Fibroblast of gingiva (primary cell): ENCODE results near the gene LILRB1.
"Not testable (repeated sequence)": the region's sequence is repeated elsewhere in the genome, so short reads cannot be mapped to it uniquely, and the experiment has no call there.

Experiments
- DNase-seq: peaks from one replicate; pipeline ENCODE4 v3.0.0-alpha.2; 2011; ENCODE audit warnings: low read depth

LILRB1 gene

DNA sequence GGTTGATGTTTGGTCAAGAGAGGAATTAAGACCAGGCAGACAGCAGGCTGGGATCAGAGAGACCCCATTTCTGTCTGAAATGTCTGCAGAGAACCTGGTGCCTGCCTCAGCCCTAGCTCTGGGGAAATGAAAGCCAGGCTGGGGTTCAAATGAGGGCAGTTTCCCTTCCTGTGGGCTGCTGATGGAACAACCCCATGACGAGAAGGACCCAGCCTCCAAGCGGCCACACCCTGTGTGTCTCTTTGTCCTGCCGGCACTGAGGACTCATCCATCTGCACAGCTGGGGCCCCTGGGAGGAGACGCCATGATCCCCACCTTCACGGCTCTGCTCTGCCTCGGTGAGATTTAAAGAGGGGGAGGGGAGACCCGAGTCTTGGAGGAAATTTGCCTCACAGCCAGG lies 32.4 kb downstream of the LILRB1 start, which contains the start of gene LILRB4:
TSS of gene LILRB4 (plus strand) at position 256 of the 400 bp plus-strand sequence. CDS start at position 305, 49 bp downstream.
- no peak for DNase-seq

DNA sequence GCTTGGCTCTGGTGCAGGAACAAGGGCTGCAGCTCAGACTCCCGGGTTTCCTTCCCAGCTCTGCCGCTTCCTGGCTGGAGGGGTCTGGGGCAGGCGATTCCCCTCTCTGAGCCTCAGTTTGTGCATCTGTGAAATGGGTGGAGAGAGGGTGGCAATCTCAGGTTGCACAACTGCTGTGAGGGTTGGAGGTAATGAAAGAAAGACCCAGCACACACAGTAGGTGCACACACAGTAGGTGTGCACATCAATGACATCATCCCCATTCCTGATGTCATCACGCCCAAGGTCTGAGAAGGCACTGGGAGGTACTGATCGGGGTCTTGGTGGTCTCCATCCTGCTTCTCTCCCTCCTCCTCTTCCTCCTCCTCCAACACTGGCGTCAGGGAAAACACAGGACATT lies 35.2 kb downstream of the LILRB1 start:
- no peak for DNase-seq

DNA sequence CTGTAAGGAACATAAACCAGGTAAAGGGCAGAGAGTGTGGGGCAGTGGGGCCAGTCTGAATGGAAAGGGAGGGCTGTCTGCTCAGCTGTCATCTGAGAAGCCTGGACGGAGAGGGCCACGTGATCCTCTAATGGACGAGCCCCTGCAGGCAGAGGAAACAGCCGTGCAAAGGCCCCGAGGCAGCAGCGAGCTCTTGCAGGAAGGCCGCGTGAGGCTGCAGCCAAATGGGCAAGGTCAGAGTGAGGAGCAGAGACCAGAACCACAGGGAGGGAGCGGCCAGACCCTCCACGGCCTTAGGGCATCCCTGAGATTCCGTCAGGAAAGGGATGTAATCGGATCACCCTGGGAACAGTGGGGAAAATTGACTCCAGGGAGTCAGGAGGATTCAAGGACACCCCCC lies 36.9 kb downstream of the LILRB1 start:
- DNase-seq, result no peak

DNA sequence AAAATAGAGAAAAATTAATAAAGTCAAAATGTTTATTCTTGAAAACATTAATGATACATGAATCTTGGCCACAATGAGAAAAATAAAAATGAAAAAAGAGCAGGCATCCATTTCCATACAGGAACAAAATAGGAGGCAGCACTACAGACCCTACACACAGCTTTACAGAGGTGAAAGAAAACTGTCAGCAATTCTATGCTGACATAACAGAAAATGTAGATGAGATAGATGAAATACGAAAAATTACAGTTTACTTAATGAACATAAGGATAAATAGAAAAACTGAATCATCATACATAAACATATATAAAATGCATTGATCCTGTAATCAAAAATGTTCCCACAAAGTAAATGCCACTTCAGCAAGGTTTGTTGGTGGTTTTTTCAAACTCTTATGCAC lies 38.1 kb downstream of the LILRB1 start:
- DNase-seq, result no peak

DNA sequence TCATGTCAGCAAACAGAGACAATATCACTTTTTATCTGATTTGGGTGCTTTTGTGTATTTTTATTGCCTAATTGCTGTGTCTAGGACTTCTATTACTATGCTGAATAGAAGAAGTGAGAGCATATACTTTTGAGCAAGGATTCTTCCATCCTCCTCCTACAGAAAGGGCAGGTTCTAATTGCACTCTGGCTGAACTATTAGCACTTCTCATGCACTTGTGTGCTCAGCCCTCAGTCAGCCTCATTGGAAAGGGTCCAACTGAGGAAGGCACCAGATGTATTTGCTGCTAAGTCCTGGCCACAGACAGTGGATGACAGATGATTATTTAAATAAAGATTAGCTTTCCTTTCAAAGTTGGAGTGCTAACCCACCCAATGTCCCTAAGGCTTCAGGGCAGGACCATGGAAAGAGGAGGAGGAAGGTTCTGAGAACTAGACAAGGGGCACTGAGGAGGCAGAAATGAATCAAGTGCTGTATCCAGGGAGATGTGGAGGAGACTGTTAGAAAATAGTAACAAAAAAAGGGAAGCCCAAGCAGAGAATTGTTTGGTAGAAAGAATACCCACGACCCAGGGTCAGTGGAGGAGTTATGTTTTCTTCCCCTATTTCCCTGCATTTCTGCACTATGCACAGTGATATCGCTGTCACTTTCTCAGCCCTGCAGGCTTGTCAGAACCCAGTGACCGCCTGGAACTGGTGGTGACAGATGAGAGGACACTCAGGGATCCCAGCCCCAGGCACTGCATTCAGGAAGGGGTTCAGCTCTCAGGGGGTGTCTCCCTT lies 40.5 kb downstream of the LILRB1 start:
- no peak for DNase-seq

DNA sequence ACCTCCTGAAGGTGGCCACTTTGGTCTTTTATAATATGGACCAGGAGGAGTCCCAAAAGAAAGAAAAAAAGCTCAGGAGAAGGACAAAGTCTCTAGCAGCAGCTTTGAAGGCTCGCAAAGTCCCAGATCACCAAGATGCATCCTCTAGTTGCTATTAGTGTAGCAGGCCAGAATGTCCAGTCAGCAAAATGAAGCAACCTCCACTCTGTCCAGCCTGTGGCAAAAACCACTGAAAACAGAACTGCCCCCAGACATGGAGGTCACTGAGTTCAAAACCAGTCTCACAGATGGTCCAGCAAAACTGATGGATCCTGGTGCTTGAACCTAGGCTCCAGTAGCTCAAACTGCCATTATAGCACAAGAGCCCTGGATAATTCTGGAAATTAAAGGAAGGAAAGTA lies 42.9 kb downstream of the LILRB1 start:
- DNase-seq, result no peak

DNA sequence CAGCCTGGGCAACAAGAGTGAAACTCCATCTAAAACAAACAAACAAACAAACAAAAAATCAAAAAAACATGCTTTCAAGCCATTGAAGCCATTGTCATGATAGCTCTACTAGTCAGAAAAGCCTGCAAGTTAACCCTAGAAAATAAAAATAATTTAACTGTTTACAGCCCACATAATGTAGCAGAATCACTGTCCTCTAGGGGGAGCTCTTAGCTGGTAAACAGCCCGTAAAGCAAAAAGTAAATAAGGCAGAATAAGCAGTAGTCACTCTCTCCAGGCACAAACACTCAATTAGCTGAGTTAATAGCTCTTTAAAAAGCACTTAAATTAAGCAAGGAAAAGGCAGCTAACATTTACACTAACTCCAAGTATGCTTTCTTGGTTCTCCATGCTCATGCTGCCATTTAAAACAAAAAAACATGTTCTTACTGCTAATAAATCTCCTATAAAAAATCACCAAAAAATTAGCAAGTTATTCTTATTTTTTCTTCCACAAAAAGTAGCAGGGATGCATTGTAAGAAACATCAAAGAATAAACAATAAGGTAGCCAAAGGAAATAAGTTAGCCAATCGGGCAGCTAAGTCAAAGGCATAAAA lies 43.8 kb downstream of the LILRB1 start:
- no peak for DNase-seq

DNA sequence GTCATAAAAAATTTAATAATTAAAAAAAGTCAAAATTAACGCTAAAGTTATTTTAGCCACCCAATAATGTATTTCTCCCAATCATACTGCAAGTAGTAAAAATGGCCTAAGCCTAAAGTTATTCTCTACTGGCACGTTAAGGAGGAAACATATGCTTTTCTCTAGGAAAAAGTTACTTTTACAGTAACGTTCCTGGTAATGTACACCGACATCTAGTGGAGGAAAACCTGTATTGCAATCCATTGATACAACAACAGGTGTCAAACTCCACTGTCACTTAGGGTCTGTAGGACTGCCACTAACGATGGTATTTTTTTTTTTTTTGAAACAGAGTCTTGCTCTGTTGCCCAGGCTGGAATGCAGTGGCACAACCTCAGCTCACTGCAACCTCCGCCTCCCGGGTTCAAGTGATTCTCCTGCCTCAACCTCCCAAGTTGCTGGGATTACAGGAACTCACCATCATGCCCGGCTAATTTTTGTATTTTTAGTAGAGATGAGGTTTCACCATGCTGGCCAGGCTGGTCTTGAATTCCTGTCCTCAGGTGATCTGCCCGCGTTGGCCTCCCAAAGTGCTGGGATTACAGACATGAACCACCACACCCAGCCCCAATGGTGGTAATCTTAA lies 46.0 kb downstream of the LILRB1 start:
- not testable (repeated sequence) for DNase-seq

DNA sequence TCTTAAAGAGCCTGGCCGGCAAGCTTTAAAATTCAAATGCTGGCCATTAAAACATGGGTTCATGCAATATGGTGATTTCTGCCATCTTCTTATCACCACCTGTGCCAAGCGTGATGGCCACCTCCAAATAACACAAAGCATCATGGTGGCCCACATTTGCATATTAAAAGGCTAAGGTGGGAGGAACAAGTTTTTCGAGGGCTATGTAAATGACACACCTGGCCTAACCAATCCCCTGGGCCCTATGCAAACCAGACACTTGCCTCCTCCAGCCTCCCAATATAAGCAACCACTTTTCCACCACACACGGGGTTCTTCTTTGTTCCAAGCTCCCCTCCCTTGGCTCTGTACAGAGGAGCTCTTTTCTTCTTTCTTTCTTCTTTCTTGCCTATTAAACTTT lies 46.9 kb downstream of the LILRB1 start:
- DNase-seq, result no peak

DNA sequence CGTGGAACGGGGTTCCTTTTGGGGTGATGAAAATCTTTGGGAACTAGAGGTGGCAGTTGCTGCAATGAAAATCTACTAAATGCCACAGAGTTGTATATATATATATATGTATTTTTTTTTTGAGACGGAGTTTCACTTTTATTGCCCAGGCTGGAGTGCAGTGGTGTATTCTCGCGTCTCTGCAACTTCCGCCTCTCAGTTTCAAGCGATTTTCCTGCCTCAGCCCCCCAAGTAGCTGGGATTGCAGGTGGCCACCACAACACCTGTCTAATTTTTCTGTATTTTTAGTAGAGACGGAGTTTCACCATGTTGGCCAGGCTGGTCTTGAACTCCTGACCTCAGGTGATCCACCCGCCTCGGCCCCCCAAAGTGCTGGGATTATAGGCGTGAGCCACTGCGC lies 51.3 kb downstream of the LILRB1 start:
- not testable (repeated sequence) for DNase-seq

DNA sequence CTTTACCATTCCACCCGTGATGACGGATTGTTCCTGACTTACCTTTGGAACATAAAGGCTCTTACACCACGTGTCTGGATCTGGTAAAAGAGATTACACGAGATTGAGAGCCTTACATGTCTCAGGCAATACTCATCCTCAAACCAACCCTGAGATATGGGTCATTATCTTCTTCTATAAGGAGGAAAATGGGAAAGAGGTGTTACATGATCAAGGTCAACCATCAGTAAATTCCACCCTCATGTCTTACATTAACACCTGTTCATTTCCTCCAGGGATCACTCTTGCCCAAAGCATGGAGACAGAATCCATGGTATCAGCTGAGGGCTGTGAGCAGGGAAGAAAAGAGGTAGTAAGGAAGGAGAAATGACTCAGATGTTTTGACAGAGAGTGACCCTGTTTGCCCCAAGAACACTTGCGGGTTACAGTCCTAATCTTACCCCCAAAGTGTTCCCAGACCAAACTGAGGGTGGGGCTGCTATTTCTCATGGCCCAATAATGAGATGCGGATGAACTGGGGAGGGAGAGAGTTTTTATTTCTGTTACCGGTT lies 52.1 kb downstream of the LILRB1 start:
- DNase-seq, result no peak

DNA sequence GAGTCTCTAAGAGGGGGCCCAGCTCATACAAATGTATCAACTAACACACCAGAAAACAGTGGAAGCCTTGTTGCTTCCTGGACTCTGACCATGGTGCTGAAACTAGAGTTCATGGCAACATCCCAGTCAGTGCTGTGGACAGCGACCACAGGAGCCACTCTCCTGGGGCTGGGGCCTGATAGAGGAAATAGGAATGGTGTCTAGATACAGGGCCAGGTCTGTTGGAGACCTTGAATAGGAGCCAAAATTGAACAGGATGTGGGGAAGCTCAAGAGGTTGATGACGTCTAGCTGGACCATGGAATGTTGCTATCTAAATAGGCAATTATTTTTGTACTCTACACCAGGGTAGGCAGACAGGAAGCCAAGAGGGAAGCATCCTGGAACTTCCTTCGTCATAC lies 54.2 kb downstream of the LILRB1 start:
- DNase-seq, result no peak
